ENCODE results near the gene KCNQ1.
A peak's percentile ranks its signal among the peaks of the same experiment; 100 is the strongest.

Gene KCNQ1

GRCh38 chr11:2701230-2701629 is 256.4 kb downstream of the KCNQ1 start:
- Histone ChIP-seq H3K4me3 (ENCODE audit: low read length in 2 of 2) (peak overlapping the region in 1 of 2 donors; percentile 73), H3K27ac (ENCODE audit: low read length) (peak overlapping the region; percentile 82), H3K9ac (ENCODE audit: low read length in 2 of 2) (no peak overlapping the region)

GRCh38 chr11:2701898-2702434 is 257.2 kb downstream of the KCNQ1 start:
- Histone ChIP-seq H3K4me3 (ENCODE audit: low read length in 2 of 2) (no peak overlapping the region), H3K4me1 (ENCODE audit: control insufficient read depth, insufficient read depth, low read length) (peaks cover 17% of the 10 kb centered on the region), H3K9ac (ENCODE audit: low read length in 2 of 2) (no peak overlapping the region), H3K27me3 (ENCODE audit: control insufficient read depth in 1 of 2, insufficient read depth in 2 of 2, low read length in 2 of 2) (no peaks in the 10 kb centered on the region), H3K9me3 (ENCODE audit: control insufficient read depth in 2 of 2, low read length in 2 of 2) (peaks cover 0 to 5% of the 10 kb centered on the region in 2 donors), H3K36me3 (ENCODE audit: control insufficient read depth in 2 of 2, insufficient read depth in 2 of 2, low read length in 2 of 2) (no peaks in the 10 kb centered on the region), H3K27ac (ENCODE audit: low read length) (peak overlapping the region; percentile 82)

More at GRCh38 chr11:2701230-2701629, 256.4 kb downstream of the KCNQ1 start:
- no peaks in the 10 kb centered on the region for H3K36me3 ChIP-seq (ENCODE audit: control insufficient read depth in 2 of 2, insufficient read depth in 2 of 2, low read length in 2 of 2)
- H3K4me1 ChIP-seq (ENCODE audit: control insufficient read depth, insufficient read depth, low read length) = peaks cover 13% of the 10 kb centered on the region
- no peaks in the 10 kb centered on the region for H3K27me3 ChIP-seq (ENCODE audit: control insufficient read depth in 1 of 2, insufficient read depth in 2 of 2, low read length in 2 of 2)
- H3K9me3 ChIP-seq (ENCODE audit: control insufficient read depth in 2 of 2, low read length in 2 of 2) = peaks cover 0 to 1% of the 10 kb centered on the region in 2 donors

DNA sequence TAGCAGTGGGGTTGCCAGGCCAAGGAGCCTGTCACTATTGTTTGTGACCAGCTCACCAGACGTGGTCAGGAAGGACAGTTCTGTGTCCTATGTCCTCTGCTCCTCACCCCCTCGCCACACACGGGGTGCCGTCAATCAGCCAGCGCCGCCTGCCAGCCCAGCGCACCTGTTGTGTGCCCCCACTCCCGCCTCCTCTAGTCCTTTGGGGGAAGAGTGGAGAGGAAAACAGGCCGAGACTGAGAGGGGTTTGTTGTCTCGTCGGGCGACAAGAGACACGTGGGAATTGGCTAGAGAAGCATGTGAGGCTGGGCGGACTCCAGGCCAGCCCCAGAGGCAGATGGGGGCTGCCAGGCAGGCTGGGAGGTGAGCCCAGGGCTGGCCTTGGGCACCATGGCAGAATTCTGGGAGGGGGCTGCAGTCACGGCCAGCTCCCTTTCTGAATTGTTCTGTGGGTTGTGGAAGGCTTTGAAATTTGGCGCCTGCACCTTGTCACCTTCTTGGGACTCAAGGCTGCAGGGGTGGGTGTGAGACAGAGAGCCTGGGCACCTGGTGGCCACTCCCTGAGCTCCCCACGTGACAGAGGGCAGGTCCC is 258.1 kb downstream of the KCNQ1 start:
- H3K36me3 ChIP-seq (ENCODE audit: control insufficient read depth in 2 of 2, insufficient read depth in 2 of 2, low read length in 2 of 2) = no peaks in the 10 kb centered on the region
- no peak overlapping the region for H3K9ac ChIP-seq (ENCODE audit: low read length in 2 of 2)
- H3K9me3 ChIP-seq (ENCODE audit: control insufficient read depth in 2 of 2, low read length in 2 of 2) = peaks cover 0 to 5% of the 10 kb centered on the region in 2 donors
- H3K27ac ChIP-seq (ENCODE audit: low read length) = no peak overlapping the region
- no peaks in the 10 kb centered on the region for H3K27me3 ChIP-seq (ENCODE audit: control insufficient read depth in 1 of 2, insufficient read depth in 2 of 2, low read length in 2 of 2)
- no peak overlapping the region for H3K4me3 ChIP-seq (ENCODE audit: low read length in 2 of 2)
- H3K4me1 ChIP-seq (ENCODE audit: control insufficient read depth, insufficient read depth, low read length) = peaks cover 25% of the 10 kb centered on the region

- no peak overlapping the region for H3K4me3 ChIP-seq (ENCODE audit: low read length in 2 of 2)
- H3K27ac ChIP-seq (ENCODE audit: low read length) = no peak overlapping the region
- H3K9me3 ChIP-seq (ENCODE audit: control insufficient read depth in 2 of 2, low read length in 2 of 2) = peaks cover 0 to 5% of the 10 kb centered on the region in 2 donors
- H3K9ac ChIP-seq (ENCODE audit: low read length in 2 of 2) = no peak overlapping the region
- peaks cover 32% of the 10 kb centered on the region for H3K4me1 ChIP-seq (ENCODE audit: control insufficient read depth, insufficient read depth, low read length)
- H3K27me3 ChIP-seq (ENCODE audit: control insufficient read depth in 1 of 2, insufficient read depth in 2 of 2, low read length in 2 of 2) = no peaks in the 10 kb centered on the region
- no peaks in the 10 kb centered on the region for H3K36me3 ChIP-seq (ENCODE audit: control insufficient read depth in 2 of 2, insufficient read depth in 2 of 2, low read length in 2 of 2)
These were observed 258.7 kb downstream of the KCNQ1 start for GRCh38 chr11:2703363-2704141.

DNA sequence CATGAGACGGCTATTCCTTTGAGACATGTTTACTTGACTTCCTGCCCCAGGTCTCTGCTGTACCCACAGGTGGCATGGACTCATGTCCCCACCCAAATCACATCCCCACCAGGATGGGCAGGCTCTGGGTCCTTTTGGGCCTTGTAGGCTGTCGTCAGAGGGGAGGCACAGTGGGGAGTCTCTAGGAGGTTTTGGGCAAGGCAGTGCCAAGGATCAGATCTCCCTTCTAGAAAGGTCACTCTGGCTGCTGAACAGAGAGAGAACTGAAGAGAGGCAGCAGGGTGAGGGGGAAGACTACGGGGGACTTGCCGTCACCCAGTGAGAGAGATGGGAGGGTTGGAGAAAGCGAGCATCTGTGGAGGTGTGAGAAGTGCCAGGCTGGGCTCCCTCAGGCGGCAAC is 259.5 kb downstream of the KCNQ1 start:
- Histone ChIP-seq H3K4me3 (ENCODE audit: low read length in 2 of 2) (no peak overlapping the region), H3K9me3 (ENCODE audit: control insufficient read depth in 2 of 2, low read length in 2 of 2) (peaks cover 0 to 5% of the 10 kb centered on the region in 2 donors), H3K4me1 (ENCODE audit: control insufficient read depth, insufficient read depth, low read length) (peaks cover 36% of the 10 kb centered on the region), H3K36me3 (ENCODE audit: control insufficient read depth in 2 of 2, insufficient read depth in 2 of 2, low read length in 2 of 2) (no peaks in the 10 kb centered on the region), H3K9ac (ENCODE audit: low read length in 2 of 2) (no peak overlapping the region), H3K27me3 (ENCODE audit: control insufficient read depth in 1 of 2, insufficient read depth in 2 of 2, low read length in 2 of 2) (no peaks in the 10 kb centered on the region), H3K27ac (ENCODE audit: low read length) (no peak overlapping the region)

- Histone ChIP-seq H3K27me3 (ENCODE audit: control insufficient read depth in 1 of 2, insufficient read depth in 2 of 2, low read length in 2 of 2) (no peaks in the 10 kb centered on the region), H3K9ac (ENCODE audit: low read length in 2 of 2) (no peak overlapping the region), H3K36me3 (ENCODE audit: control insufficient read depth in 2 of 2, insufficient read depth in 2 of 2, low read length in 2 of 2) (no peaks in the 10 kb centered on the region), H3K27ac (ENCODE audit: low read length) (no peak overlapping the region), H3K9me3 (ENCODE audit: control insufficient read depth in 2 of 2, low read length in 2 of 2) (peaks cover 0 to 5% of the 10 kb centered on the region in 2 donors), H3K4me1 (ENCODE audit: control insufficient read depth, insufficient read depth, low read length) (peaks cover 38% of the 10 kb centered on the region), H3K4me3 (ENCODE audit: low read length in 2 of 2) (no peak overlapping the region)
These were observed 260.2 kb downstream of the KCNQ1 start for GRCh38 chr11:2704896-2705606.

GRCh38 chr11:2706321-2706720 is 261.5 kb downstream of the KCNQ1 start:
- Histone ChIP-seq H3K27me3 (ENCODE audit: control insufficient read depth in 1 of 2, insufficient read depth in 2 of 2, low read length in 2 of 2) (no peaks in the 10 kb centered on the region), H3K9ac (ENCODE audit: low read length in 2 of 2) (no peak overlapping the region), H3K36me3 (ENCODE audit: control insufficient read depth in 2 of 2, insufficient read depth in 2 of 2, low read length in 2 of 2) (no peaks in the 10 kb centered on the region), H3K9me3 (ENCODE audit: control insufficient read depth in 2 of 2, low read length in 2 of 2) (peaks cover 0 to 5% of the 10 kb centered on the region in 2 donors), H3K27ac (ENCODE audit: low read length) (no peak overlapping the region), H3K4me1 (ENCODE audit: control insufficient read depth, insufficient read depth, low read length) (peaks cover 29% of the 10 kb centered on the region), H3K4me3 (ENCODE audit: low read length in 2 of 2) (no peak overlapping the region)

DNA sequence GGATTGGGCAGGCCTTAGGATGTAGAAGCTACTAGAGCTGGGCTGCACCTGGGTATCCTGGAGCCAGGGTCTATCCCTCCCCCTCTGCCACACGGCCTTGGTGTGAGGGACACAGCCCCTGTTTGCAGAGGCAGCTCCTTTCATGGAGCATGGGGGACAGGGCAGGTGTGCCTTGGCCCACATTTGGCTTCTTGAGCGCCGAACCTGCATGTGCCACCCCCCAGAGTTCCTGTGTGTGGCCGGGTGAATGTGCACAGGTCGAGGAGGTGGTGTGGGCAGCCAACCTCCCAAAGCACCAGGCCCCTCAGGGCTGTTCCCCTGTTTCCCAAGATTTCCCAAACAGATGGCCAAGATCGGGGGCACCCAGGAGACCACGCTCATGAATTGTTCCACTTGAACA is 262.9 kb downstream of the KCNQ1 start:
- Histone ChIP-seq H3K9ac (ENCODE audit: low read length in 2 of 2) (no peak overlapping the region), H3K27ac (ENCODE audit: low read length) (peak overlapping the region; percentile 98), H3K36me3 (ENCODE audit: control insufficient read depth in 2 of 2, insufficient read depth in 2 of 2, low read length in 2 of 2) (no peaks in the 10 kb centered on the region), H3K9me3 (ENCODE audit: control insufficient read depth in 2 of 2, low read length in 2 of 2) (peaks cover 0 to 5% of the 10 kb centered on the region in 2 donors), H3K4me3 (ENCODE audit: low read length in 2 of 2) (peak overlapping the region in 1 of 2 donors; percentile 65), H3K4me1 (ENCODE audit: control insufficient read depth, insufficient read depth, low read length) (peaks cover 28% of the 10 kb centered on the region), H3K27me3 (ENCODE audit: control insufficient read depth in 1 of 2, insufficient read depth in 2 of 2, low read length in 2 of 2) (no peaks in the 10 kb centered on the region)

- no peaks in the 10 kb centered on the region for H3K36me3 ChIP-seq (ENCODE audit: control insufficient read depth in 2 of 2, insufficient read depth in 2 of 2, low read length in 2 of 2)
- H3K9me3 ChIP-seq (ENCODE audit: control insufficient read depth in 2 of 2, low read length in 2 of 2) = peaks cover 0 to 5% of the 10 kb centered on the region in 2 donors
- peaks cover 28% of the 10 kb centered on the region for H3K4me1 ChIP-seq (ENCODE audit: control insufficient read depth, insufficient read depth, low read length)
- peak overlapping the region; percentile 41 to 65 for H3K4me3 ChIP-seq (ENCODE audit: low read length in 2 of 2)
- peak overlapping the region; percentile 98 for H3K27ac ChIP-seq (ENCODE audit: low read length)
- peak overlapping the region; percentile 39 to 51 for H3K9ac ChIP-seq (ENCODE audit: low read length in 2 of 2)
- H3K27me3 ChIP-seq (ENCODE audit: control insufficient read depth in 1 of 2, insufficient read depth in 2 of 2, low read length in 2 of 2) = no peaks in the 10 kb centered on the region
These were observed 263.4 kb downstream of the KCNQ1 start for GRCh38 chr11:2708151-2708581.

DNA sequence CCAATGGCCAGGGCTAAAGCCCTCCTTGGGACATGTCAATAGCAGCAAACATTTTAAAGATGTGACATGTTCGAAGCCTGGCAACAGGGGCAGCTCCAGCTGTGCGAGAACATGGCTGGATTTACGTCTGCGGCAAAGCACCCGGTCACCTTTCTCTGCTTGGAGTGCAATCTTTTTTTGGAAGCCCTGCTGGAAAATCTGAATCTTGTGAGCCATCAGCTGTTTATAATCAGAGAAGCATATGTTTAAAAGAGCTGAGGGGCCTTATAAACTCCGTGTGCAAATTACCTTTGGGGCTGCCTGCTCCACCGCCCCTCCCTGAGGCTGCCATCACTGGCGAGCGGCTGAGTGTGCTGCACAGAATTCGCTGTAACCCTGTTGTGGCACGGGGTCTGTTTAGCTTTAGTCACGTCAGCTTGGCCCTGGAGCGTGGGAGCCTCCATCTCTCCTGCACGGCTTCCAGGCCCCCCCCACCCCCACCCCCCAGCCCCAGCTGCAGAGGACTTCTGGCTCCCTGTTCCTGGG is 264.0 kb downstream of the KCNQ1 start:
- Histone ChIP-seq H3K27me3 (ENCODE audit: control insufficient read depth in 1 of 2, insufficient read depth in 2 of 2, low read length in 2 of 2) (no peaks in the 10 kb centered on the region), H3K9me3 (ENCODE audit: control insufficient read depth in 2 of 2, low read length in 2 of 2) (peaks cover 0 to 5% of the 10 kb centered on the region in 2 donors), H3K27ac (ENCODE audit: low read length) (peak overlapping the region; percentile 98), H3K36me3 (ENCODE audit: control insufficient read depth in 2 of 2, insufficient read depth in 2 of 2, low read length in 2 of 2) (no peaks in the 10 kb centered on the region), H3K4me3 (ENCODE audit: low read length in 2 of 2) (peak overlapping the region; percentile 41 to 65), H3K9ac (ENCODE audit: low read length in 2 of 2) (peak overlapping the region; percentile 39 to 51), H3K4me1 (ENCODE audit: control insufficient read depth, insufficient read depth, low read length) (peaks cover 28% of the 10 kb centered on the region)
